BLaER1 (cell line): ENCODE results near the gene ZNF12.
"Not testable (repeated sequence)": the region's sequence is repeated elsewhere in the genome, so short reads cannot be mapped to it uniquely, and the experiment has no call there.

ENCODE experiments used
- H3K27ac ChIP-seq: shearing (Covaris generic); formaldehyde crosslinking; 2 replicates; pipeline ENCODE4 v1.8.1; 2022
- H3K27me3 ChIP-seq: shearing (Covaris generic); formaldehyde crosslinking; 2 replicates; pipeline ENCODE4 v1.8.1; 2022
- H3K36me3 ChIP-seq: shearing (Covaris generic); formaldehyde crosslinking; 2 replicates; pipeline ENCODE4 v1.8.1; 2022
- H3K4me1 ChIP-seq: shearing (Covaris generic); formaldehyde crosslinking; 2 replicates; pipeline ENCODE4 v1.8.1; 2022
- H3K4me2 ChIP-seq: shearing (Covaris generic); formaldehyde crosslinking; 2 replicates; pipeline ENCODE4 v1.8.1; 2022
- H3K4me3 ChIP-seq: shearing (Covaris generic); formaldehyde crosslinking; 2 replicates; pipeline ENCODE4 v1.8.1; 2022
- H3K9ac ChIP-seq: shearing (Covaris generic); formaldehyde crosslinking; 2 replicates; pipeline ENCODE4 v1.8.1; 2022
- H3K9me3 ChIP-seq: shearing (Covaris generic); formaldehyde crosslinking; 2 replicates; pipeline ENCODE4 v1.8.1; 2022
- H4K20me1 ChIP-seq: shearing (Covaris generic); formaldehyde crosslinking; 2 replicates; pipeline ENCODE4 v1.8.1; 2022
- Cebpa-rat ChIP-seq: shearing (Covaris generic); IDR thresholded peaks from 2 replicates; pipeline ENCODE4 v1.8.1; 2022

Gene ZNF12

GRCh38 chr7:6725003-6725402 is 18.3 kb upstream of the ZNF12 start:
- no peaks in the 10 kb centered on the region; the same call in 1 of the 2 replicates for H4K20me1 ChIP-seq
- H3K4me1 ChIP-seq, result peaks cover 31% of the 10 kb centered on the region
- peak overlapping the region; percentile 80 for H3K4me2 ChIP-seq
- no peaks in the 10 kb centered on the region for H3K9me3 ChIP-seq
- no peak for TF ChIP-seq Cebpa-rat
- H3K36me3 ChIP-seq, result no peaks in the 10 kb centered on the region
- no peaks in the 10 kb centered on the region for H3K27me3 ChIP-seq
- H3K27ac ChIP-seq, result peak overlapping the region; percentile 12
- no peak overlapping the region for H3K4me3 ChIP-seq
- H3K9ac ChIP-seq, result no peak overlapping the region

GRCh38 chr7:6724351-6724750 is 17.6 kb upstream of the ZNF12 start:
- not testable (repeated sequence) for H3K36me3 ChIP-seq, H3K9me3 ChIP-seq, H3K4me3 ChIP-seq, H4K20me1 ChIP-seq, H3K27me3 ChIP-seq, H3K9ac ChIP-seq, H3K27ac ChIP-seq
- peaks cover 30% of the 10 kb centered on the region for H3K4me1 ChIP-seq
- peak overlapping the region; percentile 80 for H3K4me2 ChIP-seq

- Histone ChIP-seq H3K9me3 (peaks cover 16% of the 10 kb centered on the region), H3K4me2 (no peak overlapping the region), H3K9ac (no peak overlapping the region), H3K27me3 (no peaks in the 10 kb centered on the region), H3K4me1 (peaks cover 22% of the 10 kb centered on the region), H3K4me3 (no peak overlapping the region), H3K27ac (no peak overlapping the region), H3K36me3 (no peaks in the 10 kb centered on the region), H4K20me1 (no peaks in the 10 kb centered on the region)
- TF ChIP-seq Cebpa-rat, result no peak
These were observed 11.4 kb upstream of the ZNF12 start for GRCh38 chr7:6718124-6718523.

- Histone ChIP-seq H3K9me3 (peaks cover 19% of the 10 kb centered on the region), H3K4me1 (peaks cover 22% of the 10 kb centered on the region)
- H3K36me3 ChIP-seq, H3K4me3 ChIP-seq, H3K9ac ChIP-seq, H3K27me3 ChIP-seq, H3K27ac ChIP-seq, H4K20me1 ChIP-seq, H3K4me2 ChIP-seq: not testable (repeated sequence)
These were observed 9.2 kb upstream of the ZNF12 start for GRCh38 chr7:6715898-6716297.

GRCh38 chr7:6714360-6714759 is 7.6 kb upstream of the ZNF12 start:
- no peak overlapping the region for H3K4me3 ChIP-seq
- peaks cover 22% of the 10 kb centered on the region for H3K4me1 ChIP-seq
- no peak overlapping the region for H3K9ac ChIP-seq
- peak overlapping the region; percentile 69 for H3K4me2 ChIP-seq
- H4K20me1 ChIP-seq, result no peaks in the 10 kb centered on the region
- no peaks in the 10 kb centered on the region for H3K27me3 ChIP-seq
- H3K27ac ChIP-seq, result peak overlapping the region; percentile 35; the same call in 1 of the 2 replicates
- peaks cover 34% of the 10 kb centered on the region for H3K9me3 ChIP-seq
- no peaks in the 10 kb centered on the region for H3K36me3 ChIP-seq
- TF ChIP-seq Cebpa-rat, result no peak

GRCh38 chr7:6709808-6710207 is 3.1 kb upstream of the ZNF12 start:
- no peak for TF ChIP-seq Cebpa-rat
- Histone ChIP-seq H3K9me3 (peaks cover 38% of the 10 kb centered on the region), H3K4me1 (peaks cover 26% of the 10 kb centered on the region), H3K27ac (no peak overlapping the region), H3K9ac (no peak overlapping the region), H3K4me2 (no peak overlapping the region), H3K27me3 (no peaks in the 10 kb centered on the region), H4K20me1 (peaks cover 12% of the 10 kb centered on the region), H3K4me3 (no peak overlapping the region), H3K36me3 (peaks cover 7% of the 10 kb centered on the region)

- peaks cover 19% of the 10 kb centered on the region for H3K4me1 ChIP-seq
- H3K4me2 ChIP-seq, result no peak overlapping the region
- H4K20me1 ChIP-seq, result peaks cover 19% of the 10 kb centered on the region
- H3K36me3 ChIP-seq, result peaks cover 22% of the 10 kb centered on the region
- TF ChIP-seq Cebpa-rat, result no peak
- no peaks in the 10 kb centered on the region for H3K27me3 ChIP-seq
- H3K9me3 ChIP-seq, result peaks cover 53% of the 10 kb centered on the region
- no peak overlapping the region for H3K27ac ChIP-seq
- no peak overlapping the region for H3K9ac ChIP-seq
- no peak overlapping the region for H3K4me3 ChIP-seq
These were observed 1.6 kb upstream of the ZNF12 start for GRCh38 chr7:6708304-6708703.

- H3K36me3 ChIP-seq, result peaks cover 41% of the 10 kb centered on the region
- H3K9ac ChIP-seq, result peak overlapping the region; percentile 99
- peak overlapping the region; percentile 99 for H3K27ac ChIP-seq
- H3K9me3 ChIP-seq, result peaks cover 70% of the 10 kb centered on the region
- TF ChIP-seq Cebpa-rat, result no peak
- peak overlapping the region; percentile 99 for H3K4me3 ChIP-seq
- peak overlapping the region; percentile 92 for H3K4me2 ChIP-seq
- peaks cover 30% of the 10 kb centered on the region for H3K4me1 ChIP-seq
- no peaks in the 10 kb centered on the region for H3K27me3 ChIP-seq
- H4K20me1 ChIP-seq, result peaks cover 31% of the 10 kb centered on the region
These were observed 635 bp downstream of the ZNF12 start for GRCh38 chr7:6705959-6706665.

GRCh38 chr7:6701860-6702259 is 4.9 kb downstream of the ZNF12 start:
- Histone ChIP-seq H3K27me3 (no peaks in the 10 kb centered on the region), H3K4me3 (peak overlapping the region; percentile 39; the same call in 1 of the 2 replicates), H4K20me1 (peaks cover 52% of the 10 kb centered on the region), H3K9me3 (peaks cover 84% of the 10 kb centered on the region), H3K4me1 (peaks cover 25% of the 10 kb centered on the region), H3K4me2 (0 out of 2 replicates have a peak overlapping the region, but pooled peaks have one; percentile 34), H3K36me3 (peaks cover 83% of the 10 kb centered on the region), H3K9ac (no peak overlapping the region), H3K27ac (no peak overlapping the region)
- TF ChIP-seq Cebpa-rat, result no peak

- peaks cover 94% of the 10 kb centered on the region for H3K9me3 ChIP-seq
- H4K20me1 ChIP-seq, result peaks cover 45% of the 10 kb centered on the region
- H3K9ac ChIP-seq, result no peak overlapping the region
- peaks cover 25% of the 10 kb centered on the region for H3K4me1 ChIP-seq
- H3K4me2 ChIP-seq, result 0 out of 2 replicates have a peak overlapping the region, but pooled peaks have one; percentile 34
- peak overlapping the region; percentile 39; the same call in 1 of the 2 replicates for H3K4me3 ChIP-seq
- H3K36me3 ChIP-seq, result peaks cover 94% of the 10 kb centered on the region
- no peaks in the 10 kb centered on the region for H3K27me3 ChIP-seq
- no peak overlapping the region for H3K27ac ChIP-seq
- no peak for TF ChIP-seq Cebpa-rat
These were observed 6.0 kb downstream of the ZNF12 start for GRCh38 chr7:6700793-6701192.
